Glomerular endothelial cell (primary cell): ENCODE results near the gene MUC4. TPM values are rescaled to one million over a fixed set of nuclear protein-coding genes. Genes with fewer than 3 reads are reported as not detected.
"Not testable (repeated sequence)": the region's sequence is repeated elsewhere in the genome, so short reads cannot be mapped to it uniquely, and the experiment has no call there.

ENCODE experiments used
- DNase-seq: peaks from one replicate; pipeline ENCODE4 v3.0.0-alpha.2; 2011; ENCODE audit warnings: low read depth, low spot score; ENCODE audit errors: extremely low read depth
- total RNA-seq: library from RNA; depleted of rRNA; stranded (reverse); fragments of >200 nt; gene quantifications from 2 replicates; pipeline ENCODE4 v1.2.3, GENCODE V29; 2015

MUC4 gene
- total RNA-seq, 1 donor from 2014 or later: 0.12 TPM

GRCh38 chr3:195813916-195814640 lies 2.3 kb upstream of the MUC4 start:
- no peak for DNase-seq

DNA sequence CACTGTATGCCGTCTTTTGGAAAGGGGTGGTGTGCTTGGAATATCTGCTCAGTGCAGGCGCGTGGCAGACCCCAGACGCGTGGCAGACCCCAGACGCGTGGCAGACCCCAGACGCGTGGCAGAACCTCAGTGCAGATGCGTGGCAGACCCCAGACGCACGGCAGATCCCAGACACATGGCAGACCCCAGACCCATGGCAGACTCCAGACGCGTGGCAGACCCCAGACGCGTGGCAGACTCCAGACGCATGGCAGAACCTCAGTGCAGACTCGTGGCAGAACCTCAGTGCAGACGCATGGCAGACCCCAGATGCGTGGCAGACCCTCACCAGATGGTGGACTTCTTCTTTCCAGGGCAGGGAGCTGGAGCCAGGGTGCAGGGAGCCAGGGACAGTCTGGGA lies 637 bp upstream of the MUC4 start:
- no peak for DNase-seq

GRCh38 chr3:195810455-195810845 lies 1.3 kb downstream of the MUC4 start:
- no peak for DNase-seq

- no peak for DNase-seq
Observed at GRCh38 chr3:195809796-195810454, 1.8 kb downstream of the MUC4 start.

DNA sequence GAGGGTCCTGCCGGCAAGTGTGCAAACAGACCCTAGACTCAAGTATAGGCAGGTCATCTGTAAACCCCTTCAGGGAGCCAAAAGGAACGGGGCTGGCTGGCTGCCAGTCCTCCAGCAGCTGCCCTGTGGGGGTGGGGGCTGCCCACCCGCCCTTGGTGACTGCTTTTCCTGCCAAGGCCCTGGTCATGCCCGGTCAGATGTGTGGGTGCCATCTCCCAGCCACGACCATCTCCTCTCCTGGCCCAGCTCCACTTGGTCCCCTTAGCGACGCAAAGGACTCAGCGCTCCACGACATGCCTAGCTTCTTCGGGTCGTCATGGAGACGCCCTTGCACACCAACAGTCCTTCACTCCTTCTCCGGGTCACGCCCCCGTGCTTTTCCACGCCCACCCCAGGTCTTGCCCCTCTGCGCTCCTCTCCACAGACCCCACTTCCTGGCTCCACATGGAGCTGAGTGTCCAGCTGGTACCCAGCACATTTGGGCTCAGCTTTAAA lies 2.4 kb downstream of the MUC4 start:
- no peak for DNase-seq

- DNase-seq: no peak
Observed at GRCh38 chr3:195808741-195809290, 2.9 kb downstream of the MUC4 start.

- DNase-seq: no peak
Observed at GRCh38 chr3:195807681-195808121, 4.0 kb downstream of the MUC4 start.

- DNase-seq: no peak
Observed at GRCh38 chr3:195806916-195807231, 4.9 kb downstream of the MUC4 start.

DNA sequence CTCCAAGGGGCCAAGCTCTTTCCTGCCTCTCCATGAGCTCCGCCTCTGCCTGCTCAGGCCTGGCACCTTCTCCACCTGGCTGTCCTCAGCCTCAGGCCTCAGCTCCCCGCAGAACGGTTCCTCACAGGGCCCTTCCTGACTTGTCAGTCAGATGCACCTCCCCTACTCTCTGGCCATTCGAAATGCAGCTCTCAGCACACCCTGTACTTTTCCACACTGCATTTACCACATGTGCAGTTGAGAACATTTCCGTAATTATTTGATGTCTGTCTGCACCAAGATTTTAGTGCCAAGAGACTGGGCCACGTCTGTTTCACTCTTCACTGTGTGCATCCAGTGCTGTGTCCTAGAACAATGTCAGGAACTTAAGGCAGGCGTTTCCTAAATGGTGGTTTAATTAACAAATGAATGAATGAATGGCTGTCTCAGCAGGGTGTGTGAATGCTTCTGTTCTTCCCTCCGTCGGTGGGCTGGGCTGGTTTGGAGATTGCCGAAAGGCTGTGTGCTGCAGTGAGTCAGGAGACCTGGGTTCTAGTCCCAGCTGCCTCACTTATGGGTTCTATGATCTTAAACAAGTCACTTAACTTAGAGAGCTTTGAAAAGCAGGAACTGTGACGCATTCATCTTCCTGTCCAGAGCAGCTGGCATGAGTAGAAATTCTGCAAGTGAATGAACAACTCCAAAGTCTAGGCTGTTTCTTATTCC lies 5.4 kb downstream of the MUC4 start:
- peak; percentile 42 for DNase-seq

DNA sequence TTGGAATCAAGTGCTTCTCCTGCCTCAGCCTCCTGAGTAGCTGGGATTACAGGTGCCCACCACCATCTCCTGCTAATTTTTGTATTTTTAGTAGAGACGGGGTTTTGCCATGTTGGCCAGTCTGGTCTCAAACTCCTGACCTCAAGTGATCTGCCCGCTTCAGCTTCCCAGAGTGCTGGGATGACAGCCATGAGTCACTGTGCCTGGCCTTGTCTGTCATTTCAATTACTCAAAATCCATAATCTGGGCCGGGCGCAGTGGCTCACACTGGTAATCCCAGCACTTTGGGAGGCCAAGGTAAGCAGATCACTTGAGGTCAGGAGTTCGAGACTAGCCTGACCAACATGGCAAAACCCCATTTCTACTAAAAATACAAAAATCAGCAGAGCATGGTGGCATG lies 6.1 kb downstream of the MUC4 start:
- DNase-seq: not testable (repeated sequence)

DNA sequence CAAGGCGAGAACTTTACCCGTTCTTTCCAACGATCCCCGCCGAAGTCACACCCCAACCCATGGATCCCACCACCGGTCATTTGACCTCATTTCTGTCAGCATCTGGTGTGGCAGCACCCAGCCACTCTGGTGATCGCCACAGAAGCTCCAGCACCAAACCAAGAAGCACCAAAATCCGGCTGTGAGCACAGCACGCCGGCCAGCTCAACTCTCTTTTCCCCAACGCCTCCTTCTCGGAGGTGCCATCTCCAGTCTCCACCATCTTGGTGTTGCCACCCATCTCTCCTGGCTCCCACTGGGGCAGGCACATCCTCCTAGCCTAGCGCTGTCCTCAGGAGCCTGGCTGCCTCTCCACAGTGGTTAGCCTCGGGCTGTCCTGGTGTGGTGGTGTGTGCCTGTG lies 6.5 kb downstream of the MUC4 start:
- no peak for DNase-seq

DNA sequence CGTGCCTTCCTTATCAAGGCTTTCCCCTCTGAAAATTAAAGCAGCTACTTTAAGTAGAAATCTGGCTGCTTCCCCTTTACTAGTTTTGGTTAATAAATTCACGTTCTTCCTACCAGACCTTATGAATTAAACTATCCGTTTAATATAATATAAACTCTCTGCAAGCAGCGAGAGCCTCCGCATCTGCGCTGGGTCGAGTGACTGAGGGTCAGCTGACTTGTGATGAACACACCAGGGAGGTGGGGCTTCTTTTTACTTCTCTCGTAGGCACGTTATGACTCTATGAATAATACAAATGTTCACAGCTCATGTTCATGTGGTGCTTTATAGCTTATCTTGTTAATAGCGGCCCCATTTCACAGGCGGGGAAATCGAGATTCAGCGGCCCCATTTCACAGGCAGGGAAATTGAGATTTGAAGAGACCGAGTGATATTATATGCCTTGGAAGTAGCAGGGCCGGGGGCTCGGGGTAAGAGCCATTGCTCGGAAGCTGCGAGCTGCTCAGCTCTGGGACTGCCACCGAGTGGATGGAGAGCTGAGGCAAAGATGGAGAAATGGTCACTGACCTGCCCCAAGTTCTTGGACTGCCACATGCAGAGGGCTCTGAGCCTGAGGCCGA lies 8.3 kb downstream of the MUC4 start:
- no peak for DNase-seq

DNA sequence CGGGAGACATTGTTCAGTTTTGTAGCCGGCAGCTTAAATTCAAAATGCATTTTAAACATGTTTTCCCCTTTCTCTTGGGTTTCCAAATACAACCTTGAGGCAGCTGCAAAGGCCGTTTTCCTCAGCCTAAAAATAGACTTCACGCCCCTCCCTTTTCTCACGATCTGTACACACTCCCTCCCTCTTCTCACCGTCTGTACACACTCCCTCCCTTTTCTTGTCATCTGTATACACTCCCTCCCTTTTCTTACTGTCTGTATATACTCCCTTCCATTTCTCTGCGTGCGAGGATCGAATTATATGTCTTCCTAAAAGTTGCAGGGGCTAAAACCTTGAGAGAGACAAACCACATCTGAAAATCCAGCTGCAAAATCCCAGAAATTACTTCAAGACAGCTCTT lies 8.9 kb downstream of the MUC4 start:
- DNase-seq: no peak

DNA sequence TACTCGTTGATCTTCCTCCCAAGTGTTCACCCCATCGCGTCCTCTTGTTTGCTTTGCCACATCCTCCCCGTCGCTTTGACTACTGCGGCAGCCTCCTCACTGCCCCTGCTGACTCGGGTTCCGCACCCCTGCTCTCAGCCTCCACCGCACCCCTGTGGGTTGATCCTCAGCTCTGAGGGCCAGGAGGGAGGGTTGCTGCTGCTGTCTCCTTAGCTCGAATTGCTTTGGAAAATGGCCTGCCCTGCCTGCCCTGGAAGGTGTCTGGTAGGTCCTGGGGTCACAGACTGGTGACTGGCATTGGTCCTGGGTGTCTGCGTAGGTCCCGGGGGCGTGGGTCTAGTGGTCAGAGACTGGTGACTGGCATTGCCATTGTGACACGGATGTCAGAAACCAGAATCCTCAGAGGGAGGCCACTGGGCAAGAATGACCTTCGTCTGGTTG lies 9.4 kb downstream of the MUC4 start:
- no peak for DNase-seq

- DNase-seq: no peak
Observed at GRCh38 chr3:195801251-195802183, 10.2 kb downstream of the MUC4 start.

DNA sequence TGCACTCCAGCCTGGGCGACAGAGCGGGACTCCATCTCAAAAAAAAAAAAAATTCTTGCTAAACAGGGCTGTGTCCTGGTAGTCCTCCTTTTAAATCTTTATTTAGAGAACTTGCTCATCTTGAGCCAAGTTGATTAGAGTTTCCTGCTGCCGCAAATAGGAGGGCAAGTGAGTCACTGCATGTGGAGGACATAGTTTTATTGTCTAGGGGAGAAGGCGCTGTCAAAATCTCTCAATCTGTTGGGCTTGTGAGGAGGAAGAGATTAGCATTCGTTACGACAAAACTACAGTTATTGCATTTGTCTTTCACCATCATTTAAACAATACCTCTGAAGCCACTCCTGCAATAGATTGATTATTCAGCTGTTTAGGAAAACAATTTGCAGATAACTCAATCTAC lies 11.5 kb downstream of the MUC4 start:
- no peak for DNase-seq

- no peak for DNase-seq
Observed at GRCh38 chr3:195796795-195797194, 14.9 kb downstream of the MUC4 start.

- DNase-seq: no peak
Observed at GRCh38 chr3:195794708-195795107, 17.0 kb downstream of the MUC4 start.

DNA sequence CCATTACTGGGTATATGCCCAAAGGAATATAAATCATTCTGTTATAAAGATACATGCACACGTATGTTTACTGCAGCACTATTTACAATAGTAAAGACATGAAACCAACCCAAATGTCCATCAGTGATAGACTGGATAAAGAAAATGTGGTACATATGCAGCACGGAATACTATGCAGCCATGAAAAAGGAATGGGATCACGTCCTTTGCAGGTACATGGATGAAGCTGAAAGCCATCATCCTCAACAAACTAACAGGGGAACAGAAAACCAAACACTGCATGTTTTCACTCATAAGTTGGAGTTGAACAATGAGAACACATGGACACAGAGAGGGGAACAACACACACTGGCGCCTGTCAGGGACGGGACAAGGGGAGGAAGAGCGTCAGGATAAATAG lies 19.1 kb downstream of the MUC4 start:
- DNase-seq: not testable (repeated sequence)

DNA sequence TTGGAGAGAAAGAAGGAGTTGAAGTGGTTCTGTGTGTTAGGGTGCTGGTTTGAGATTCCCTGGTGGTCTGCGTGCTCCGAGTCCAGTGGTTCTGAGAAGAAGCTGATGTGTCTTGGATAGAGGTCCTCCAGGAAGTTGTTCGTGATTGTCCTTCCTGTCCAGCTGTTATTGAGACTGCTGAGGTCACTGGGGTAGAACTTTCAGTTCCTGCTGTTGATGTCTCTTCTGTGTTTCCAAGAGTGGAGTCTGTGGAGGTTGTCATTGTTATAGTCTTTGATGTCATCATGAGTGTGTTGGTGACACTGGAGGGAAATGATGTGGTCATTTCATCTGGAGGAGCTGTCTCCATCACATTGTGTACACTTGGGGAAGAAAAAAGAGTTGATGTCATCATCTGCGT lies 20.8 kb downstream of the MUC4 start:
- DNase-seq: no peak
